SK-N-SH treated with all-trans-retinoic acid at 6 μM for 48 hours (cell line): Measurements from ENCODE around the gene DNAJC3.

ENCODE experiments used
- PATZ1 ChIP-seq: fragments of 250-450 bp; sonication (Bioruptor Pico); IDR thresholded peaks from 2 replicates; pipeline ENCODE4 v1.8.0; 2020; ENCODE audit warnings: mild to moderate bottlenecking, moderate library complexity, borderline replicate concordance
- POU6F1 ChIP-seq: fragments of 250-450 bp; sonication (Bioruptor Pico); IDR thresholded peaks from 2 replicates; pipeline ENCODE4 v1.8.0; 2021; ENCODE audit warnings: low read depth, mild to moderate bottlenecking, moderate library complexity, borderline replicate concordance
- PPARA ChIP-seq: fragments of 250-450 bp; sonication (Bioruptor Pico); IDR thresholded peaks from 2 replicates; pipeline ENCODE4 v1.5.0; 2020; ENCODE audit warnings: mild to moderate bottlenecking, borderline replicate concordance
- RARB ChIP-seq: fragments of 250-450 bp; sonication (Bioruptor Pico); IDR thresholded peaks from 2 replicates; pipeline ENCODE4 v1.8.0; 2021; ENCODE audit warnings: mild to moderate bottlenecking, moderate library complexity
- SNAI2 ChIP-seq: fragments of 250-450 bp; sonication (Bioruptor Pico); IDR thresholded peaks from 2 replicates; pipeline ENCODE4 v1.5.0; 2020; ENCODE audit warnings: mild to moderate bottlenecking, moderate library complexity
- TCF4 ChIP-seq: fragments of 250-450 bp; sonication (Bioruptor Pico); IDR thresholded peaks from 2 replicates; pipeline ENCODE4 v1.8.0; 2021; ENCODE audit warnings: mild to moderate bottlenecking, moderate library complexity, borderline replicate concordance
- ZC3H10 ChIP-seq: fragments of 250-450 bp; sonication (Bioruptor Pico); IDR thresholded peaks from 2 replicates; pipeline ENCODE4 v1.5.1; 2021; ENCODE audit warnings: mild to moderate bottlenecking, moderate library complexity
- ZNF565 ChIP-seq: fragments of 450-650 bp; formaldehyde crosslinking; conservative IDR thresholded peaks from 2 replicates; pipeline ENCODE4 v1.5.0; 2020; ENCODE audit warnings: low read depth, mild to moderate bottlenecking, moderate library complexity
- TF ChIP-seq, protein P1 (sequence below): fragments of 250-450 bp; sonication (Bioruptor Pico); IDR thresholded peaks from 2 replicates; pipeline ENCODE4 v1.5.1; 2020; ENCODE audit warnings: low read depth, mild to moderate bottlenecking, moderate library complexity

GRCh38 chr13:95841894-95842293 is 165.0 kb downstream of the DNAJC3 start:
- no peak for TF ChIP-seq PPARA (CRISPR knock-in tag)
- no peak for TF ChIP-seq TCF4 (CRISPR knock-in tag)
- TF ChIP-seq SNAI2 = no peak
- no peak for TF ChIP-seq ZC3H10 (CRISPR knock-in tag)
- TF ChIP-seq PATZ1 = no peak
- no peak for TF ChIP-seq ZNF565 (CRISPR knock-in tag)
- TF ChIP-seq RARB (CRISPR knock-in tag) = no peak
- no peak for TF ChIP-seq POU6F1
- TF ChIP-seq, protein P1, sequence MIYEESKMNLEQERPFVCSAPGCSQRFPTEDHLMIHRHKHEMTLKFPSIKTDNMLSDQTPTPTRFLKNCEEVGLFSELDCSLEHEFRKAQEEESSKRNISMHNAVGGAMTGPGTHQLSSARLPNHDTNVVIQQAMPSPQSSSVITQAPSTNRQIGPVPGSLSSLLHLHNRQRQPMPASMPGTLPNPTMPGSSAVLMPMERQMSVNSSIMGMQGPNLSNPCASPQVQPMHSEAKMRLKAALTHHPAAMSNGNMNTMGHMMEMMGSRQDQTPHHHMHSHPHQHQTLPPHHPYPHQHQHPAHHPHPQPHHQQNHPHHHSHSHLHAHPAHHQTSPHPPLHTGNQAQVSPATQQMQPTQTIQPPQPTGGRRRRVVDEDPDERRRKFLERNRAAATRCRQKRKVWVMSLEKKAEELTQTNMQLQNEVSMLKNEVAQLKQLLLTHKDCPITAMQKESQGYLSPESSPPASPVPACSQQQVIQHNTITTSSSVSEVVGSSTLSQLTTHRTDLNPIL (CRISPR knock-in tag) = no peak
